Activated T-helper 2 cell treated with anti-CD3 and anti-CD28 coated beads, Interferon-gamma antibody, Interleukin-2, Interleukin-4, amounts not matched to agents 10 μg/mL and 5 μg/mL and 100 μg/mL, durations not matched to agents 14 hours and 24 hours and 36 hours (primary cell): ENCODE measurements around the gene PHETA1. TPM values are rescaled to one million over a fixed set of nuclear protein-coding genes. Genes with fewer than 3 reads are reported as not detected.
"Not testable (repeated sequence)": the region's sequence is repeated elsewhere in the genome, so short reads cannot be mapped to it uniquely, and the experiment has no call there.

Experiments
- DNase-seq: peaks from one replicate; pipeline ENCODE4 v3.0.0; 2021; ENCODE audit warnings: low spot score
- H3K27ac Mint-ChIP-seq: one replicate; pipeline ENCODE4 v1.8.0; 2021; ENCODE audit warnings: mixed read lengths
- H3K27me3 Mint-ChIP-seq: one replicate; pipeline ENCODE4 v1.8.0; 2021; ENCODE audit warnings: low read depth, mixed read lengths
- H3K36me3 Mint-ChIP-seq: one replicate; pipeline ENCODE4 v1.8.0; 2021; ENCODE audit warnings: low read depth, mixed read lengths
- H3K4me1 Mint-ChIP-seq: one replicate; pipeline ENCODE4 v1.8.0; 2021; ENCODE audit warnings: low read depth, mixed read lengths
- H3K4me3 Mint-ChIP-seq: one replicate; pipeline ENCODE4 v1.8.0; 2021; ENCODE audit warnings: low read depth, mild to moderate bottlenecking, moderate library complexity, mixed read lengths
- H3K9me3 Mint-ChIP-seq: one replicate; pipeline ENCODE4 v1.8.0; 2021; ENCODE audit warnings: mixed read lengths
- intact Hi-C: fragments of 100-400 bp; cut with micrococcal nuclease; formaldehyde crosslinking; loops from one replicate; pipeline ENCODE4 v1.15.1; 2023
- total RNA-seq: library from RNA; stranded (reverse); gene quantifications from 2 replicates; pipeline ENCODE4 v1.2.3, GENCODE V29; 2022

Gene PHETA1
- total RNA-seq, 1 donor from 2014 or later = 3.9 TPM

GRCh38 chr12:111401167-111401605 is 32.3 kb upstream of the PHETA1 start:
- DNase-seq = no peak
- Mint-ChIP-seq H3K27ac (no peak overlapping the region), H3K4me3 (no peak overlapping the region), H3K9me3 (peaks cover 4% of the 10 kb centered on the region), H3K4me1 (peaks cover 49% of the 10 kb centered on the region), H3K27me3 (peaks cover 4% of the 10 kb centered on the region), H3K36me3 (peaks cover 4% of the 10 kb centered on the region)
- intact Hi-C loops = loop anchor here (5.0 kb wide), 1 partner anchor 146 kb away; no protein-coding TSS in a partner anchor

GRCh38 chr12:111399741-111400404 is 31.0 kb upstream of the PHETA1 start:
- DNase-seq, H3K9me3 Mint-ChIP-seq, H3K27ac Mint-ChIP-seq, H3K36me3 Mint-ChIP-seq, H3K27me3 Mint-ChIP-seq, H3K4me3 Mint-ChIP-seq: not testable (repeated sequence)
- peaks cover 49% of the 10 kb centered on the region for H3K4me1 Mint-ChIP-seq
- intact Hi-C loops = loop anchor here (5.0 kb wide), 1 partner anchor 147 kb away; no protein-coding TSS in a partner anchor

DNA sequence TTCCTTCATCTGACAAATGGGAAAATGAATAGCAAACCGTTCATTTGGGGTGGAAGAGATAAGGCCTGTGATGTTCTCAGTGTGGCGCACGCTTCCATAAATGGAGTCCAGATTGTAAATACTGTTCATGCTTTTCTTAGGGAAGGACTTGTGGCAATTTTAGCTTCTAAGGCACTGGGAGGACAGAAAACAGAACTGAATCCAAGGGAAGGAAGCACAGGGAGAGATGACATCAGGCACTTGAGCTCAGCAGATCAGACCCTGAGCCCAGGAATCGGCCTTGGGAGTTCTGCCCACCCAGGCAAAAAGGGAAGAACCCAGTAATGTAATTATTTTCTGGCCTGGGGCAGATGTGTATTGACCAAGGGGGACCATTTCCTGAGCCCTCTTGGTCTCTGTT is 29.6 kb upstream of the PHETA1 start:
- no peak for DNase-seq
- Mint-ChIP-seq H3K4me3 (no peak overlapping the region), H3K9me3 (peaks cover 4% of the 10 kb centered on the region), H3K27me3 (peaks cover 6% of the 10 kb centered on the region), H3K27ac (no peak overlapping the region), H3K36me3 (peaks cover 3% of the 10 kb centered on the region), H3K4me1 (peaks cover 36% of the 10 kb centered on the region)
- intact Hi-C loops = no loop called here

DNA sequence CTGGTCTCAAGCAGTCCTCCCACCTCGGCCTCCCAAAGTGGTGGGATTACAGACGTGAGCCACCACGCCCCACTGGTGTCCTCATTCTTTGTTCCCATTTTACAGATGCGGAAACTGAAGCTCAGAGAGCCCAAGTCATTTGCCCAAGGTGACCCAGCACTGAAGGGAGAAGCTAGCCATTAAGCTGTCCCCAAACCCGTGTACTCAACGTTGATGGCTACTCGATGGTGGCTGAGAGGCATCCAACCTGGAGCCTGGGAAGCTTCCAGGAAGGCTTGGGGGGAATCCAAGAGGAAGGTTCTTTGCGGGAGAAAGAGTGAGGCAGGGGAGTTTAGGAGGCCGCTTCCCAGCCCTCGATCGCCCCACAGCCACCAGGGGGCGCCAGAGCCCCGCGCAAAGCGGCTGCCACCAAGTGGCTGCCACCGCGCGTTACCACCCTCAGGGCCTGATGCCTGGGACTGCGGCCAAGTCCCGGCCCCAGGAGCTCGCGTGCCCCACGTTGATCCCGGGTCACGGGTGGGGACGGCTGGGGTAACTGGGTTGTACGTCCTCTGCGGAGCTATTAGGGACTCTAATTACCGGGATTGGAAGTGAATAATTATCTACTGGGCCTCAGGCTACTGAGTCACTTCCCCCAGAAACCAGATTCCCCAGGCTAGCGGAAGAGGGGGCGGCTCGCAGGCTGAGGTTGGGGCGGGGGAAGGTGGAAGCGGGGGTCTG is 28.0 kb upstream of the PHETA1 start:
- peak overlapping the region; percentile 67 for H3K4me3 Mint-ChIP-seq
- peaks cover 3% of the 10 kb centered on the region for H3K36me3 Mint-ChIP-seq
- peak; percentile 78 for DNase-seq
- H3K4me1 Mint-ChIP-seq = peaks cover 27% of the 10 kb centered on the region
- H3K27ac Mint-ChIP-seq = peak overlapping the region; percentile 17
- peaks cover 6% of the 10 kb centered on the region for H3K27me3 Mint-ChIP-seq
- peaks cover 4% of the 10 kb centered on the region for H3K9me3 Mint-ChIP-seq
- intact Hi-C loops = loop anchor here (1.0 kb wide), 3 partner anchors 54 to 416 kb away; no protein-coding TSS in a partner anchor

DNA sequence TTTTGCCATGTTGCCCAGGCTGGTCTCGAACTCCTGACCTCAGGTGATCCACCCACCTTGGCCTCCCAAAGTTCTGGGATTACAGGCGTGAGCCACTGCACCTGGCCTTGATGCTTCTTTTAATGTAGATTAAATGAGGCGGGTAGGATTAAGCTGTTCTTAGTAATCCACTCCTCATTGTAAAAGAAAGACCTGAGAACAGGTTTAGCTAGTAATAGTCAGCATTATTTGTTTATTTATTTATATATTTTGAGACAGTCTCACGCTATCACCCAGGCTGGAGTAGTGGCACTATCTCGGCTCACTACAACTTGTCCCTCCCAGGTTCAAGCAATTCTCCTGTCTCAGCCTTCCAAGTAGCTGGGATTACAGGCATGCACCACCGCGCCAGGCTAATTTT is 27.4 kb upstream of the PHETA1 start:
- H3K27ac Mint-ChIP-seq, DNase-seq, H3K27me3 Mint-ChIP-seq, intact Hi-C loops, H3K9me3 Mint-ChIP-seq, H3K36me3 Mint-ChIP-seq, H3K4me3 Mint-ChIP-seq: not testable (repeated sequence)
- peaks cover 27% of the 10 kb centered on the region for H3K4me1 Mint-ChIP-seq

DNA sequence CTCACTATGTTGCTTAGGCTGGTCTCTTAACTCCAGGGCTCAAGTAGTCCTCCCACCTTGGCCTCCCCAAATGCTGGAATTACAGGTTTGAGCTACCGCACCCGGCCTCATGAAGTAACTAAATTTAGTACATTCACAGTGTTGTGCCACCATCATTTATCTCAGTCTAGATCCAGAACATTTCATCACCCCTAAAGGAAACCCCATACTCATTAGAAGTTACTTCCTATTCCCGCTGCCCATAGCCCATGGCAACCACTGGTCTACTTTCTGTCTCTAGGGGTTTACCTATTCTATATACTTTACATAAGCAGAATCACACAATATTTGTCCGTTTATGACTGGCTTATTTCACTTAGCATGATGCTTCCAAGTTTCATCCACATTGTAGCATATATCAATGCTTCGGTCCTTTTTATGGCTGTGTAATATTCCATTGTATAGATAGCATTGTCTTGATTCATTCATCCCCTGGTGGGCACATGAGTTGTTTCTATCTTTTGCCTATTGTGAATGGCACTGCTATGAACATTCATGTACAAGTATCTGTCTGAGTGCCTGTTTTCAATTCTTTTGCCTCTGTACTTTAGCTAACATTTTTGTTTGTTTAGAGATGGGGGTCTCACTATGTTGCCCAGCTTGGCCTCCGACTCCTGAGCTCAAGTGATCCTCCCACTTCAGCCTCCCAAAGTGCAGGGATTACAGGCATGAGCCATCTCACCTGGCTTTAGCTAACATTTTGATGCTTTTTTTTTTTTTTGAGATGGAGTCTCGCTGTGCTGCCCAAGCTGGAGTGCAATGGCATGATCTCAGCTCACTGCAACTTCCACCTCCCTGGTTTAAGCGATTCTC is 26.7 kb upstream of the PHETA1 start:
- peaks cover 3% of the 10 kb centered on the region for H3K36me3 Mint-ChIP-seq
- peaks cover 6% of the 10 kb centered on the region for H3K27me3 Mint-ChIP-seq
- intact Hi-C loops = no loop called here
- peaks cover 27% of the 10 kb centered on the region for H3K4me1 Mint-ChIP-seq
- peaks cover 4% of the 10 kb centered on the region for H3K9me3 Mint-ChIP-seq
- H3K4me3 Mint-ChIP-seq = no peak overlapping the region
- H3K27ac Mint-ChIP-seq = no peak overlapping the region
- no peak for DNase-seq

GRCh38 chr12:111394480-111394879 is 25.6 kb upstream of the PHETA1 start:
- peaks cover 2% of the 10 kb centered on the region for H3K27me3 Mint-ChIP-seq
- H3K4me1 Mint-ChIP-seq = peaks cover 18% of the 10 kb centered on the region
- H3K4me3 Mint-ChIP-seq = no peak overlapping the region
- DNase-seq = no peak
- no peaks in the 10 kb centered on the region for H3K36me3 Mint-ChIP-seq
- no peak overlapping the region for H3K27ac Mint-ChIP-seq
- H3K9me3 Mint-ChIP-seq = peaks cover under 1% of the 10 kb centered on the region
- intact Hi-C loops = no loop called here

DNA sequence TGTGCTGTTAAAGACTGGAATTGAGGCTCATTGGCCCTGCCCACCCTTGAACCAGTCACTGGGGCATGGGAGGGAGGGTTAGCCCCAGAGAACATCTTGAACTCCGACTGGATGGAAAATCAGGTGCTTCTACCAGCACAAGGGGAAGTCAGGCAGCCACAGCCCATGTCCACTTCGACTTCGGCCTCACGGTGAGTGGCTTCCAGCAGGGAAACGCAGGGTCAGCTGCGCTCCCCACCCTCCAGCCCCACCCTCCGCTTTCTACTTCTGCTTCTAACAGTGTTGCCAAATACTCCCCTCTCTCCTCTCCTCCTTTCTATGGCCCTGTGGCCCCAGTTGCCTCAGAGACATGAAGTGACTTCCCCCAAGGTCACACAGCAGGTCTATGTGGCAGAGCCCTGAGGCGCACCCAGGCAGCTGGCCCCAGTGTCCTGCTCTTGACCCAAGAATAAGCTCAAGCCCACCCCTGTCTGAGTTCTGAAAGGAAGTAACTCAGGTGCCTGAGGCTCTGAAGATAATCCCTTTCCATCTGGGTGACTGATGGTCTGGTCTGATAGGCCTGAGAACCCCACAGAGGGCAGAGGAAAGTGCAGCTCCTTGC is 24.9 kb upstream of the PHETA1 start:
- Mint-ChIP-seq H3K27me3 (peaks cover 2% of the 10 kb centered on the region), H3K4me3 (no peak overlapping the region), H3K4me1 (peaks cover 11% of the 10 kb centered on the region), H3K9me3 (no peaks in the 10 kb centered on the region), H3K27ac (no peak overlapping the region), H3K36me3 (no peaks in the 10 kb centered on the region)
- no peak for DNase-seq
- intact Hi-C loops = no loop called here

DNA sequence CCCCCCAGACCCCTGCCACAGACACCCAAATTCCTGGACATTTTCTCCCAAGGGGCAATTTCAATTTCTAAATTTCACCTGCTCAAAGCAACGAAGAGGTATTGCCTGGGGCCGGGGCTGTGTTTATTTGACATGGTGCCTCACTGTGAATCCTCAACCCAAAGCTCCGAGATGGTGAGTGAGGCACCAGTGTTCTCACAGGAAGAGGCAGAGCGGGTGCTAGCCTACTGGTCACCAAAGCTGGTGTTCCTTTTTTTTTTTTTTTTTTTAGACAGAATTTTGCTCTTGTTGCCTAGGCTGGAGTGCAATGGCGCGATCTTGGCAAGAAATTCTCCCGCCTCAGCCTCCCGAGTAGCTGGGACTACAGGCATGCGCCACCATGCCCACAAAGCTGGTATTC is 22.0 kb upstream of the PHETA1 start:
- H3K9me3 Mint-ChIP-seq = no peaks in the 10 kb centered on the region
- H3K4me1 Mint-ChIP-seq = no peaks in the 10 kb centered on the region
- intact Hi-C loops = no loop called here
- H3K27me3 Mint-ChIP-seq = peaks cover 3% of the 10 kb centered on the region
- no peak overlapping the region for H3K27ac Mint-ChIP-seq
- H3K36me3 Mint-ChIP-seq = no peaks in the 10 kb centered on the region
- DNase-seq = no peak
- H3K4me3 Mint-ChIP-seq = no peak overlapping the region

- H3K27me3 Mint-ChIP-seq = peaks cover 9% of the 10 kb centered on the region
- no peaks in the 10 kb centered on the region for H3K9me3 Mint-ChIP-seq
- intact Hi-C loops = no loop called here
- H3K4me3 Mint-ChIP-seq = no peak overlapping the region
- H3K36me3 Mint-ChIP-seq = no peaks in the 10 kb centered on the region
- no peak overlapping the region for H3K27ac Mint-ChIP-seq
- no peak for DNase-seq
- no peaks in the 10 kb centered on the region for H3K4me1 Mint-ChIP-seq
Observed at GRCh38 chr12:111389635-111390034, 20.7 kb upstream of the PHETA1 start.

GRCh38 chr12:111387747-111388323 is 18.9 kb upstream of the PHETA1 start:
- intact Hi-C loops = no loop called here
- peaks cover 7% of the 10 kb centered on the region for H3K27me3 Mint-ChIP-seq
- H3K9me3 Mint-ChIP-seq = no peaks in the 10 kb centered on the region

GRCh38 chr12:111386885-111387284 is 18.0 kb upstream of the PHETA1 start:
- no peaks in the 10 kb centered on the region for H3K36me3 Mint-ChIP-seq
- no peak overlapping the region for H3K27ac Mint-ChIP-seq
- no peak overlapping the region for H3K4me3 Mint-ChIP-seq
- peaks cover 7% of the 10 kb centered on the region for H3K27me3 Mint-ChIP-seq
- intact Hi-C loops = no loop called here
- H3K4me1 Mint-ChIP-seq = no peaks in the 10 kb centered on the region
- H3K9me3 Mint-ChIP-seq = no peaks in the 10 kb centered on the region
- DNase-seq = no peak

More at GRCh38 chr12:111387747-111388323, 18.9 kb upstream of the PHETA1 start:
- no peaks in the 10 kb centered on the region for H3K36me3 Mint-ChIP-seq
- DNase-seq = no peak
- no peak overlapping the region for H3K27ac Mint-ChIP-seq
- H3K4me1 Mint-ChIP-seq = no peaks in the 10 kb centered on the region
- H3K4me3 Mint-ChIP-seq = no peak overlapping the region
